GM23248 (cell line): Measurements from ENCODE around the gene ARHGAP10. TPM values are rescaled to one million over a fixed set of nuclear protein-coding genes. Genes with fewer than 3 reads are reported as not detected.

Experiments used
- DNase-seq: peaks from one replicate; pipeline ENCODE4 v3.0.0-alpha.2; 2015
- H2AFZ ChIP-seq: fragments of 200-600 bp; sonication (generic); 2 replicates; pipeline ENCODE4 v1.6.1; 2016; ENCODE audit warnings: antibody characterized with exemption
- H3F3A ChIP-seq: fragments of 200-600 bp; sonication (generic); 2 replicates; pipeline ENCODE4 v1.6.1; 2016; ENCODE audit warnings: mild to moderate bottlenecking, antibody characterized with exemption, mixed run types; ENCODE audit not compliant: insufficient read depth
- H3K27ac ChIP-seq: fragments of 200-600 bp; sonication (generic); 2 replicates; pipeline ENCODE4 v1.5.1; 2016; ENCODE audit warnings: mild to moderate bottlenecking
- H3K27me3 ChIP-seq: fragments of 200-600 bp; sonication (generic); replicated peaks from 2 replicates; pipeline ENCODE4 v1.6.1; 2016; ENCODE audit warnings: mild to moderate bottlenecking; ENCODE audit not compliant: insufficient read depth
- H3K36me3 ChIP-seq: fragments of 200-600 bp; sonication (generic); 2 replicates; pipeline ENCODE4 v1.6.1; 2016; ENCODE audit warnings: low read depth, mild to moderate bottlenecking
- H3K4me1 ChIP-seq: fragments of 200-600 bp; sonication (generic); 2 replicates; pipeline ENCODE4 v1.6.1; 2016; ENCODE audit warnings: mild to moderate bottlenecking; ENCODE audit not compliant: insufficient read depth
- H3K4me2 ChIP-seq: fragments of 200-600 bp; sonication (generic); one replicate; pipeline ENCODE4 v1.6.1; 2016; ENCODE audit warnings: mild to moderate bottlenecking; ENCODE audit not compliant: unreplicated experiment
- H3K4me3 ChIP-seq: fragments of 200-600 bp; sonication (generic); 2 replicates; pipeline ENCODE4 v1.5.1; 2016; ENCODE audit warnings: mild to moderate bottlenecking
- H3K79me2 ChIP-seq: fragments of 200-600 bp; sonication (generic); 2 replicates; pipeline ENCODE4 v1.6.1; 2016; ENCODE audit warnings: mild to moderate bottlenecking; ENCODE audit not compliant: insufficient read depth
- H3K9ac ChIP-seq: fragments of 200-600 bp; sonication (generic); 2 replicates; pipeline ENCODE4 v1.6.1; 2016; ENCODE audit warnings: mild to moderate bottlenecking
- H3K9me2 ChIP-seq: fragments of 200-600 bp; sonication (generic); 2 replicates; pipeline ENCODE4 v1.6.1; 2016; ENCODE audit warnings: mixed run types, mild to moderate bottlenecking, moderate library complexity; ENCODE audit not compliant: insufficient read depth
- H3K9me3 ChIP-seq: fragments of 200-600 bp; sonication (generic); one replicate; pipeline ENCODE4 v1.6.1; 2017; ENCODE audit warnings: low read depth
- H4K20me1 ChIP-seq: fragments of 200-600 bp; sonication (generic); 2 replicates; pipeline ENCODE4 v1.6.0; 2016; ENCODE audit not compliant: insufficient read depth
- EZH2 ChIP-seq: fragments of 200-600 bp; sonication (generic); IDR thresholded peaks from 2 replicates; pipeline ENCODE4 v1.6.1; 2018; ENCODE audit warnings: antibody characterized with exemption, mild to moderate bottlenecking; ENCODE audit not compliant: insufficient read depth, poor library complexity, severe bottlenecking
- EZH2phosphoT487 ChIP-seq: fragments of 200-600 bp; sonication (generic); IDR thresholded peaks from 2 replicates; pipeline ENCODE4 v1.6.1; 2018; ENCODE audit warnings: antibody characterized with exemption, moderate library complexity, mild to moderate bottlenecking, low read depth; ENCODE audit not compliant: insufficient read depth
- WGBS, 2 experiments: methylation state at CpG; one replicate each; pipeline ENCODE4 v1.1.6; 2015 to 2017; ENCODE audit warnings: low lambda C conversion rate in 2 of 2, low coverage in 1 of 2; ENCODE audit errors: missing lambda C conversion rate in 2 of 2; 5-methylcytosine and 5-hydroxymethylcytosine counted together
- in situ Hi-C: fragments of 300-500 bp; cut with MboI; formaldehyde crosslinking; loops from 2 replicates; pipeline ENCODE4 v1.15.0; 2020
- polyA plus RNA-seq: library from polyadenylated mRNA; unstranded; fragments of >200 nt; fragmentation: Nextera tagmentation; extraction: Ambion mirVana; gene quantifications from 2 replicates; pipeline ENCODE4 v1.2.1, GENCODE V29; 2016
- total RNA-seq: library from RNA; depleted of rRNA; stranded (reverse); fragments of >200 nt; shearing (Covaris generic); gene quantifications from 2 replicates; pipeline ENCODE4 v1.2.3, GENCODE V29; 2014

ARHGAP10 gene
- total and polyA plus RNA-seq, 2 experiments from 2014 or later = 19.5 to 24.8 TPM

DNA sequence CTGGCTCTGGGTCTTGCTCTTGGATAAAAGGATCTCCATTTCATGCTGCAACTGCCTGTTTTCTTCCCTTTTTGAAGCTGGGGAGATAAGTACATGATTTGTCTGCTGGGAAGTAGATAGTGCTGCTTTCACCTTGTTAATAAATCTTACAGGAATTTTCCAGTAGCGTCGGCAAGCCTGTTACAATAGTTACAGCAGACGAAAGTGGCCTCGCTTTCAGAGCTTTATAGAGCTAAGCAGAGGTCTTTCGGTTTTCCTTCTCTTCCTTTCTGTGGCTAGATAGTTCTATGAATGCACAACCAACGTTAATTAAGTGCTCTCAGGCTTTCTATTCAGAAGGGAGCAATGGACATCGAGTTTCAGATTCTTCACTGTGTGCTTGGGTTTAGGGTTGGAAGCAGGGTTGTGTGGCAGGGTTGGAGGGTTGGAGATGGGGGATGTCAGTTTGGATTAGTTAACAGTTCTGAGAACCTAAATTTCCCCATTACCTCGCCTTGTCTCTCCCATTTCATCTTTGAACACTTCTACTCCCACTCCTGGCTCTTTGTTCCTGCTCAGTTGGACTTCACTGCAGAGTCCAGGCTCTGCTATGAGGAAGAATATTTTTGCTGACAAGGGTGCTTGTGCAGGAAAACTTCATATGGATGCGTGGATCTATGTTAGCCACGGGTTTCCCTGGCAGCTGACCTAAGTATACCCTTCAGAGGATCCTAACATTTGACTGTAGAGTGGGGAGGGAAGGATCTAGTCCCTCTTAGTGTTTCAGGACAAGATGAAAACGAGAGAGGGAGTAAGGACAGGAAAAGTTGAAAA lies 237.9 kb downstream of the ARHGAP10 start:
- no peak overlapping the region for H3K4me3 ChIP-seq
- H3K9me3 ChIP-seq = no peaks in the 10 kb centered on the region
- in situ Hi-C loops = no loop called here
- 87 to 91% methylated on average over 11 of the region's 11 CpGs for WGBS, 2 experiments
- no peaks in the 10 kb centered on the region for H3K27me3 ChIP-seq
- no peak overlapping the region for H2AFZ ChIP-seq
- no peak for TF ChIP-seq EZH2phosphoT487
- H4K20me1 ChIP-seq = no peaks in the 10 kb centered on the region
- H3F3A ChIP-seq = peaks cover 4% of the 10 kb centered on the region; the same call in 1 of the 2 replicates
- peaks cover 16% of the 10 kb centered on the region; the same call in 1 of the 2 replicates for H3K36me3 ChIP-seq
- H3K4me2 ChIP-seq = no peak overlapping the region
- H3K27ac ChIP-seq = no peak overlapping the region
- no peaks in the 10 kb centered on the region for H3K4me1 ChIP-seq
- no peak for DNase-seq
- H3K79me2 ChIP-seq = peaks cover 23% of the 10 kb centered on the region; the same call in 1 of the 2 replicates
- H3K9me2 ChIP-seq = no peaks in the 10 kb centered on the region
- H3K9ac ChIP-seq = no peak overlapping the region

DNA sequence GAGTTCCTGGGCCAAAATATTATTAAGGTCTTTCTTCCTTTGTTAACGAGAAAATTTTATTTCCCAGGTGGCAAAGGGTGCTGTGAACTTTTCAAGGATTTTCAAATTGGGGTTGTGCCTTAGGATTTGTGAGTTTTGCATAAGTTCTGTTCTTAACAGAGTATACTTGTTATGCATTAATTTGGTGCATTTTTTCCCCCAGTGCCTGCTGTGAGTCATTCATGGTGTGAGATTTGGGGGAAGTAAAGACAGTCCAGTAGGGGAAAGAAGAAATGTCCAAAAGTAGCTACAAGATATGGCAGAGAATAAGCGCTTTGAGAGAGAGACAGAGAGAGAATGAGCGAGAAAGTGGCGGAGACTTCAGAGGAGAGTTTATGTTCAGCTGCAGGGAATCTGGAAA lies 239.2 kb downstream of the ARHGAP10 start:
- Histone ChIP-seq H4K20me1 (no peaks in the 10 kb centered on the region), H3K4me1 (peaks cover 13% of the 10 kb centered on the region), H3K27ac (no peak overlapping the region), H3K4me2 (no peak overlapping the region), H3K27me3 (no peaks in the 10 kb centered on the region), H3F3A (peaks cover 15% of the 10 kb centered on the region; the same call in 1 of the 2 replicates), H3K9me3 (no peaks in the 10 kb centered on the region), H3K79me2 (peaks cover 26% of the 10 kb centered on the region; the same call in 1 of the 2 replicates), H3K36me3 (peaks cover 16% of the 10 kb centered on the region; the same call in 1 of the 2 replicates), H3K9ac (no peak overlapping the region), H3K4me3 (no peak overlapping the region), H2AFZ (no peak overlapping the region), H3K9me2 (no peaks in the 10 kb centered on the region)
- no peak for TF ChIP-seq EZH2phosphoT487
- TF ChIP-seq EZH2 = no peak
- DNase-seq = no peak
- in situ Hi-C loops = no loop called here
- WGBS, 2 experiments = 99% methylated on average over 4 of the region's 4 CpGs

DNA sequence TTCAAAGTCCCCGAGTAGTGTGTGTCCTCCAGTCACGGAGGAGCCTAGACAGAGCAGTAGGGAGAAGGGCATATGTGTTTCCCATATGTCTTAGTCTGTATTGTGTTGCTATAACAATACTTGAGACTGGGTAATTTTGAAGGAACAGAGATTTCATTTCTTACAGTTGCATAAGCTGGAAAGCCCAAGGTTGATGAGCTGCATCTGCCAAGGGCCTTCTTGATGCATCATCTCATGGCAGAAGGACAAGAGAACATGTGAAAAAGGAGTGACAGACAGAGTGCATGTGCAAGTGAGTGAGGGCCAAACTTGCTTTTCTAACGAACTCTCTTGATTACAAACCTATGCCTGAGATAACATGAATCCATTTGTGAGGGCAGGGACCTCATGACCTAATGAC lies 243.4 kb downstream of the ARHGAP10 start:
- H3K27ac ChIP-seq = peak overlapping the region; percentile 75
- WGBS, 2 experiments = 23 to 33% methylated on average over 3 of the region's 3 CpGs

DNA sequence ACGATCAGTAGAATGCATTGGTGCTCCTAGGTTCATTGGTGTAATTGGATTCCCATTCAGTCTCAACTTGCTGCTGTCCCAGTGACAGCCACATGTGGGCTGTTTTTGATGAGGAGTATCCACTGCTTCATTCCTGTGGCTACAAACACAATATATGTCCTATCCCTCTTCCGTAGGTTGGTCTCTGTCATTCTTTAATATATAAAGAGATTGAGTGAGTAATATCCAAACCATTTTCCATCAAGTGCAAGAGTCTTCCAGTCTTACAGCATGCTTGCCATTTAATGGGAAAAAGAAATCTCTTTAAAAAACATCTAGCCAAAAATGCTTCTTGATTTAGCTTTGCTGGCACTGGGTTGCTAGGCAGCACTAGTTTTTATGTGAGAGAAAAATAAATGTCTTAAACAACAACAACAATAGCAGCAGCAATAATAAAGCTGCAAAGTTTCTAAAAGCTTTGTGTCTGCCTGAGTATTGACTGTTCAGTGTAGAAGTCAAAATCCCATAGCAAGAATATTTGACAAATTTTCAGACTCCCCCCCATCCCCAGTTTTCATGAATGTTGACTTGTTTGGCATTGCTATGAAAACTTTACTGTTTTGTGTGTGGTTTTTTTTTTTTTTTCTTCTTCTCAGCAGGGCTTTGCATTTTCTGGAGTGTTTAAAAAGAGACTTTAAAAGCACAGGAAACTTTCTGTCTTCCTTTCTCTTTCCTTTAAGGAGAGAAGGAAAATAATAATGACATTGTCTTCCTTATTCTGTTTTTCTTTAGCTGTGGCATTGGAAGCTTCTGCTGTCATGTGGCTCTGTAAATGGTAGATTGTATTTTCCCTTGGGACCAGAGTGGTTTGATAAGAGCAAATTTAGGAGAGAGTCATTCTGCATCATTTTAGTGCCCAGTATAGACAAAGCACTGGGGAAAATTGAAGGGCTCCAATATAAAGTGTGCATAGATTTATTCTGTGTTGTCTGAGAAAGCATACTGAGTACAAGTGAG lies 244.3 kb downstream of the ARHGAP10 start:
- H3K27ac ChIP-seq = peak overlapping the region; percentile 75
- H3K4me2 ChIP-seq = peak overlapping the region; percentile 11
- H3F3A ChIP-seq = peaks cover 29% of the 10 kb centered on the region; the same call in 1 of the 2 replicates
- H3K36me3 ChIP-seq = no peaks in the 10 kb centered on the region
- no peak overlapping the region for H2AFZ ChIP-seq
- peak overlapping the region; percentile 46 for H3K9ac ChIP-seq
- in situ Hi-C loops = no loop called here
- H3K9me2 ChIP-seq = no peaks in the 10 kb centered on the region
- TF ChIP-seq EZH2phosphoT487 (no peak), EZH2 (no peak)
- DNase-seq = peak; percentile 60
- WGBS, 2 experiments = 14 to 16% methylated on average over 2 of the region's 2 CpGs
- H3K4me3 ChIP-seq = no peak overlapping the region
- peaks cover 28% of the 10 kb centered on the region for H3K4me1 ChIP-seq
- H3K27me3 ChIP-seq = no peaks in the 10 kb centered on the region
- no peaks in the 10 kb centered on the region for H3K9me3 ChIP-seq
- no peaks in the 10 kb centered on the region for H4K20me1 ChIP-seq
- H3K79me2 ChIP-seq = peaks cover 65% of the 10 kb centered on the region

More for the DNA sequence above, 243.4 kb downstream of the ARHGAP10 start:
- Histone ChIP-seq H3K4me1 (peaks cover 20% of the 10 kb centered on the region), H3K4me3 (no peak overlapping the region), H3K36me3 (no peaks in the 10 kb centered on the region), H3K27me3 (no peaks in the 10 kb centered on the region), H2AFZ (no peak overlapping the region), H3K9ac (peak overlapping the region; percentile 61), H4K20me1 (no peaks in the 10 kb centered on the region), H3K9me2 (no peaks in the 10 kb centered on the region), H3F3A (peaks cover 21% of the 10 kb centered on the region; the same call in 1 of the 2 replicates), H3K9me3 (no peaks in the 10 kb centered on the region), H3K79me2 (peaks cover 57% of the 10 kb centered on the region), H3K4me2 (no peak overlapping the region)
- DNase-seq = peak; percentile 79
- in situ Hi-C loops = no loop called here
- no peak for TF ChIP-seq EZH2
- TF ChIP-seq EZH2phosphoT487 = no peak
